ENCODE data around the gene CNTNAP5. TPM values are rescaled to one million over a fixed set of nuclear protein-coding genes. Genes with fewer than 3 reads are reported as not detected.

The CNTNAP5 gene
- total RNA-seq, 1 experiment from 2014 or later = not detected

GRCh38 chr2:124289060-124289459 is 264.0 kb downstream of the CNTNAP5 start:
- Histone ChIP-seq H3K4me3 (ENCODE audit: low read depth, low read length, poor library complexity, severe bottlenecking) (no peak overlapping the region), H3K27me3 (replicated peaks; ENCODE audit: insufficient read depth, low read depth, low read length, poor library complexity) (no peaks in the 10 kb centered on the region), H3K27ac (ENCODE audit: low read depth, low read length, poor library complexity, severe bottlenecking) (no peak overlapping the region), H3K36me3 (ENCODE audit: insufficient read depth, low read length, poor library complexity, severe bottlenecking) (no peaks in the 10 kb centered on the region), H3K9me3 (ENCODE audit: low read depth, low read length, poor library complexity, severe bottlenecking) (no peaks in the 10 kb centered on the region), H3K4me1 (ENCODE audit: insufficient read depth, low read length, poor library complexity, severe bottlenecking) (no peaks in the 10 kb centered on the region)
- CTCF ChIA-PET = no interaction called here
- intact Hi-C loops (cut with micrococcal nuclease; ENCODE audit: unreplicated experiment) = no loop called here
- no peak for DNase-seq (ENCODE audit: low spot score)
- no peak for TF ChIP-seq EZH2 (IDR thresholded peaks at IDR 0.05; ENCODE audit: borderline replicate concordance, low read depth, low read length, poor library complexity, severe bottlenecking)
- no peak for TF ChIP-seq CTCF (conservative IDR thresholded peaks at IDR 0.05; ENCODE audit: low read depth, low read length)
- BruUV-seq (replicated peaks) = no TSS peak
- POLR2A ChIA-PET (ENCODE audit: low non-redundant PET) = no interaction called here

GRCh38 chr2:124289615-124290014 is 264.5 kb downstream of the CNTNAP5 start:
- no TSS peak for BruUV-seq (replicated peaks)
- Histone ChIP-seq H3K27ac (ENCODE audit: low read depth, low read length, poor library complexity, severe bottlenecking) (no peak overlapping the region), H3K4me3 (ENCODE audit: low read depth, low read length, poor library complexity, severe bottlenecking) (no peak overlapping the region), H3K9me3 (ENCODE audit: low read depth, low read length, poor library complexity, severe bottlenecking) (no peaks in the 10 kb centered on the region), H3K36me3 (ENCODE audit: insufficient read depth, low read length, poor library complexity, severe bottlenecking) (no peaks in the 10 kb centered on the region), H3K27me3 (replicated peaks; ENCODE audit: insufficient read depth, low read depth, low read length, poor library complexity) (no peaks in the 10 kb centered on the region), H3K4me1 (ENCODE audit: insufficient read depth, low read length, poor library complexity, severe bottlenecking) (no peaks in the 10 kb centered on the region)
- ChIA-PET CTCF (no interaction called here), POLR2A (ENCODE audit: low non-redundant PET) (no interaction called here)
- no peak for DNase-seq (ENCODE audit: low spot score)
- TF ChIP-seq EZH2 (IDR thresholded peaks at IDR 0.05; ENCODE audit: borderline replicate concordance, low read depth, low read length, poor library complexity, severe bottlenecking) (no peak), CTCF (conservative IDR thresholded peaks at IDR 0.05; ENCODE audit: low read depth, low read length) (no peak)
- intact Hi-C loops (cut with micrococcal nuclease; ENCODE audit: unreplicated experiment) = no loop called here

GRCh38 chr2:124296470-124296869 is 271.4 kb downstream of the CNTNAP5 start:
- no TSS peak for BruUV-seq (replicated peaks)
- Histone ChIP-seq H3K27ac (ENCODE audit: low read depth, low read length, poor library complexity, severe bottlenecking) (no peak overlapping the region), H3K36me3 (ENCODE audit: insufficient read depth, low read length, poor library complexity, severe bottlenecking) (no peaks in the 10 kb centered on the region), H3K9me3 (ENCODE audit: low read depth, low read length, poor library complexity, severe bottlenecking) (no peaks in the 10 kb centered on the region), H3K27me3 (replicated peaks; ENCODE audit: insufficient read depth, low read depth, low read length, poor library complexity) (no peaks in the 10 kb centered on the region), H3K4me1 (ENCODE audit: insufficient read depth, low read length, poor library complexity, severe bottlenecking) (no peaks in the 10 kb centered on the region), H3K4me3 (ENCODE audit: low read depth, low read length, poor library complexity, severe bottlenecking) (no peak overlapping the region)
- DNase-seq (ENCODE audit: low spot score) = no peak
- TF ChIP-seq CTCF (conservative IDR thresholded peaks at IDR 0.05; ENCODE audit: low read depth, low read length) (no peak), EZH2 (IDR thresholded peaks at IDR 0.05; ENCODE audit: borderline replicate concordance, low read depth, low read length, poor library complexity, severe bottlenecking) (no peak)
- POLR2A ChIA-PET (ENCODE audit: low non-redundant PET) = no interaction called here
- intact Hi-C loops (cut with micrococcal nuclease; ENCODE audit: unreplicated experiment) = no loop called here
- CTCF ChIA-PET = no interaction called here
